WTC11 (cell line): ENCODE measurements around the gene FRMD4B.

Source experiments
- CTCF ChIP-seq: fragments of 200-600 bp; IDR thresholded peaks from 2 replicates; pipeline ENCODE4 v1.8.0; 2022; ENCODE audit warnings: antibody characterized with exemption
- FOXP4 ChIP-seq: sonication (generic); formaldehyde crosslinking; IDR thresholded peaks from 2 replicates; pipeline ENCODE4 v1.8.0; 2022; ENCODE audit warnings: mild to moderate bottlenecking, missing genetic modification reagents
- NFYB ChIP-seq: sonication (generic); formaldehyde crosslinking; conservative IDR thresholded peaks from 2 replicates; pipeline ENCODE4 v1.8.0; 2022; ENCODE audit warnings: low read depth, missing genetic modification reagents
- ZSCAN18 ChIP-seq: fragments of 250-450 bp; sonication (Bioruptor Pico); IDR thresholded peaks from 2 replicates; pipeline ENCODE4 v2.1.2; 2022; ENCODE audit warnings: mild to moderate bottlenecking, moderate library complexity

- TF ChIP-seq CTCF (no peak), FOXP4 (CRISPR knock-in tag) (no peak), NFYB (no peak), ZSCAN18 (CRISPR knock-in tag) (no peak)
Observed at GRCh38 chr3:69126999-69127398, 258.9 kb downstream of the FRMD4B start.
